SK-N-DZ (cell line): ENCODE data around the gene MLEC. TPM values are rescaled to one million over a fixed set of nuclear protein-coding genes. Genes with fewer than 3 reads are reported as not detected.
A peak's percentile ranks its signal among the peaks of the same experiment; 100 is the strongest.

Experiments used
- DNase-seq: peaks from one replicate; pipeline ENCODE4 v3.0.0-alpha.2; 2015; ENCODE audit warnings: low spot score
- polyA plus RNA-seq, 2 experiments: library from polyadenylated mRNA; depleted of rRNA; stranded (reverse); fragments of >200 nt; gene quantifications; 2 replicates each; pipeline ENCODE4 v1.2.3, GENCODE V29; 2014

MLEC gene, protein sequence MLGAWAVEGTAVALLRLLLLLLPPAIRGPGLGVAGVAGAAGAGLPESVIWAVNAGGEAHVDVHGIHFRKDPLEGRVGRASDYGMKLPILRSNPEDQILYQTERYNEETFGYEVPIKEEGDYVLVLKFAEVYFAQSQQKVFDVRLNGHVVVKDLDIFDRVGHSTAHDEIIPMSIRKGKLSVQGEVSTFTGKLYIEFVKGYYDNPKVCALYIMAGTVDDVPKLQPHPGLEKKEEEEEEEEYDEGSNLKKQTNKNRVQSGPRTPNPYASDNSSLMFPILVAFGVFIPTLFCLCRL
- polyA plus RNA-seq (2014; cell fraction: cytosol; rRNA removed): 74.0 and 94.2 TPM in 2 replicates
- 49.1 and 55.5 TPM in 2 replicates for polyA plus RNA-seq (2014; cell fraction: nucleus; rRNA removed)

DNA sequence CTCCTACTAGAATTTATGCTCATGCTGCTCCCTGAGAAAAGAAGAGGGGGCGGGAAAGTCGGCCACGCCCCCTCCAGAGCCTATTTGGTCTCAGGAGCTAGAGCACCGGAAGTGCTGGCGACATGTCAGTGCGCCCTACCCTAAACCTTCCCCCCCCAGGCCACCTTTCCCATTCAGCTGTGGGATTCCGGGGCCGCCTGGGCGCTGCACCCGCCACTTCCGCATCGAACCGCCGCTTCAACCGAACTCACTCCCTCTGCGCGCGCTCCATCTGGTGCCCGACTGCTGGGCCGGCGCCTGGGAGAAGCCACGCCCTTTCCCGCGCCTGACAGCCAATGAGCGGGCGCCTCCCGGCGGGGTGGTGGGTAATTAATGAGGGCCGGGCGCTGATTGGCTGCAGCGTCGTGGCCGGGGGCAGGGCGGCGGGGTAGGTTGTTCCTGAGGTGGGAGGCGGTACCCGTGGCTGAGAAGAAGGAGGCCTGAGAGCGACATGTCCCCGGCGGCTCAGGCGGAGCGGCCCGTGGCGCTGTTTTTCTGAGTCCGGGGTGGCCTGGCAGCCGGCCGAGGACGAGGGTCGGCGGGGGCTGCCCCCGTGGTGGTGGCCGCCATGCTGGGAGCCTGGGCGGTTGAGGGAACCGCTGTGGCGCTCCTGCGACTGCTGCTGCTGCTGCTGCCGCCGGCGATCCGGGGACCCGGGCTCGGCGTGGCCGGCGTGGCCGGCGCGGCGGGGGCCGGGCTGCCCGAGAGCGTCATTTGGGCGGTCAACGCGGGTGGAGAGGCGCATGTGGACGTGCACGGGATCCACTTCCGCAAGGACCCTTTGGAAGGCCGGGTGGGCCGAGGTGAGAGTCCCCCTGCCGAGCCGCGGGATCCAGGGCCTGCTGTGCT lies at the start of gene MLEC:
MLEC (plus strand) TSS at position 460 of the 888 bp plus-strand sequence; CDS start at position 608, 148 bp downstream.
- peak; percentile 99 for DNase-seq

DNA sequence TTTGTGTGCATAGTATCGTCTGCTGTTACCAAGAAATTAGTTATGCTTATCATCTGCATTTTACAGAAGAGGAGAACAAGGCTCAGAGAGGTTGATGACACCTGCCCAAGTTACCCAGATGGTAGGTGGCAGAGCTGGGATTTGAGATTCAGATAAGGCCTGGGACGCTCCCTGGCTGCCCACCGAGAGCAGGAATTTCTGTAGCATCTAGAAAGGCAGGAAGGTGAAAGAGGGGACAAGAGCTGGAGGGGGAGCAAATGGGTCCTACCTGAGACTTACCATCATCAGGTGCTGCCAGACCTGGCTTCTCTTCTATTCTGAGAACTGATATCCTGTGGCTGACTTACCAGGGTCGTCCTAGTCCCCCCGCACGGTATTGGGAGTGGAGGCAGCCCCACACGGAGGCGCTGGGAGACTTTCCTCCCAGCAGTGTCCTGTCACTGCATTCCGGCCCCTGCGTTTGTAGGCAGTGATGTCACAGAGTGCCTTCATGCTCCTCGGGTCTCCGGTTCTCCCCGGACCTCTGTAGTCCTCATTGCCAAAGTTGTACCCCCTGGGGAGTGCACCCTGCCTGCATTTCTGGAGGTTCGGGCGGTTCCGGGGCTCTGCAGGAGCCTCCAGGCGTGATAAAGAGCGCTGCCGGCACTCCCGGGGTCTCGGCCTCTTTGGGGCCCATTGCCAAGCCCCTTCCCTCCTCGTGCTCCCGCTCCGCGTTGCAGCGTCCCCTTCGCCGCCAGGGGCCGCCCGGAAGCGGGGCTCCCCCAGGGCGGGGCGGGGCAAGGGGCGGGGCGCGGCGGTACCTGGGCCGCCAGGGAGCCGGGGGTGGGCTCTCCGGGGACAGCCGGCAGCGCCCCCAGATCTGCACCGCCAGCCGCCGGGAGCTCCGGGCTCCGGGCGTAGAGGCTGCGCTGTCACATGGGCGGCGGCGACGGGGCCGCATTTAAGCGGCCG lies 46.9 kb upstream of the MLEC start, which contains the start of gene CABP1:
CABP1 (plus strand) TSS at position 856 of the 951 bp plus-strand sequence; CDS start at position 916, 60 bp downstream.
- DNase-seq: peak; percentile 46

DNA sequence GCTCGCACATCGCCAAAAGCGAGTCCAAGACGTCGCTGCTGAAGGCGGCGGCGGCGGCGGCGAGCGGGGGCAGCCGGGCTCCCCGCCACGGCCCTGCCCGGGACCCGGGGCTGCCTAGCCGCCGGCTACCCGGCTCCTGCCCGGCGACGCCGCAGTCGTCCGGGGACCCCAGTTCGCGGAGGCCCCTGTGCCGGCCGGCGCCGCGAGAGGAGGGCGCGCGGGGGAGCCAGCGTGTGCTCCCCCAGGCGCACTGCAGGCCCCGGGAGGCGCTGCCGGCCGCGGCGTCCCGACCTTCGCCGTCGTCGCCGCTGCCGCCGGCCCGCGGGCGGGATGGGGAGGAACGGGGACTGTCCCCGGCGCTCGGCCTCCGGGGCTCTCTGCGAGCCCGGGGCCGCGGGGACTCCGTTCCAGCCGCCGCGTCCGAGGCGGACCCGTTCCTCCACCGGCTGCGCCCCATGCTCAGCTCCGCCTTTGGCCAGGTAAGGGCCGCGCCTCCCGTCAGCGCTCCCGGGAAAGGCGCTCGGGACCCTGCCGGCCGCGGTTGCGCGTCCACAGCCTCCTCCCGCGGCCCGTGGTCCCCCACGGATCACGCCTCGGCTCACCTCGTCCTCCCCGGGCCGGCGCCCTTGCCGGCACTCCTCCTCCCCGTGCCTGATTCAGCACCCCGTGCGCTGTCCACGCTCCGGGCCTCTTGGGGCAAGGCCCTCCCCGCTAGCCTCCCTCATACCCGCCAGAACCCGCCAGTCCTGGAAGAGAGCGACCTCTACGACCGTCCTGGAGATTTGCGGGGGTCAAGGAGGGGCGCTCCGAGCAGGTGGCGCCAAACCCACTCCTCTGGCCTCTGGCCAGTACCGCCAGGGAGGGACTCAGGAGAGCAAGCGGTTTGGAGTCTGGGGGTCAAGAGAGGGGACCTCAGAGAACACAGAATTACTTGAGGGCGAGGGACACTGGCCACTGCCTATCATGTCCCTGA lies 45.8 kb upstream of the MLEC start:
- no peak for DNase-seq

DNA sequence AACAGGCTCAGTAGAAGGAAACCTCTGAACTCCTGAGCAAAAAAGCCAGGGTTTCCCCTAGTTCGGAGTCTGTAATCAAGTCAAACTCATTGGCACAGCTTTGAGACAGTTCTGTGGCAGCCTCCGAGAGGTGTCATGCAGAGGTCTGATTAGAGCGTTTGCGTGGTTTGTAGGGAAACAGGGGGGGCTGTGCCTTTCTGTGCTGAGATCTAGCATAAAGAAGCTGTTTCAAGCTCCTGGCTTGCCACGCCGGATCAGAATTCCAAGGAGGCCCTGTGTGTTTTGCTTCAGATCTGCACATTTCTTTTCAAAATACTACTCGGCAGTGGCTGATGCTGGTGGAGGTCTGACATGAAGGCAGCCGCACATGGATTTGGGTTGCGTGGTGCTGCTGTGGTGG lies 44.8 kb upstream of the MLEC start:
- DNase-seq: no peak

DNA sequence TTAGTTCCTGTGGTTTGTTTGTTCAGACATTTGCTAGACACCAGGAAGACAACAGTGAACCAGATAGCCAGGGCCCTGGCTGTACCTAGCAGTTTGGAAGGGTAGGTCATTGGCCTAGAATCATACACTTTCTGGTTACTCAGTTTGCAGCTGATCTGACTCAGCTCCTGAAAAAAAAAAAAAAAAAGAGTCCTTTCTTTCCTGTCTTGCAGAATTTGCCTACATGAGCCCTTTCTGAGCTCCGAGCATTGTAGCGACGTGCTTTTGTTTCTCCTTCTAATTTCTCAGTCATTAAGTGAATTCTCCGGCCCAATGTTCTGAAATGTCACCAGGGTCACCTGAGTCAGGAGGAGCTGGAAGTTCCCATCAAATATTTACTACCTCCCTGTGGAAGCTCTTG lies 44.1 kb upstream of the MLEC start:
- no peak for DNase-seq

DNA sequence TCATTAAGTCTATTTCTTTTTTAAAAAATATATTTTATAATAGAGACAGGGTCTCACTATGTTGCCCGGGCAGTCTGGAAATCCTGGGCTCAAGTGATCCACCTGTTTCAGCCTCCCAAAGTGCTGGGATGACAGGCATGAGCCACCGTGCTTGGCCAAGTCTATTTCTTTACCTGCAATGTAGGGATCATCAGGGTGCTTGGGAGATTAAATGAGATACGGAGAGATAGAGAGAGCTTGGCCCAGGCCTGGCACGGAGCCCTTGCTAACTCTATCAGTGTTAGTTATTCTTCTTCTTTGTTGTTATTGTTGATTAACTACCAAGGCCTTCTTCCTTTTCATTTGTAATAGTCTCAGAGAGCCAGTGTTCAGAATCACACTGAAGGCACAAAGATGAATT lies 43.4 kb upstream of the MLEC start:
- DNase-seq: no peak

DNA sequence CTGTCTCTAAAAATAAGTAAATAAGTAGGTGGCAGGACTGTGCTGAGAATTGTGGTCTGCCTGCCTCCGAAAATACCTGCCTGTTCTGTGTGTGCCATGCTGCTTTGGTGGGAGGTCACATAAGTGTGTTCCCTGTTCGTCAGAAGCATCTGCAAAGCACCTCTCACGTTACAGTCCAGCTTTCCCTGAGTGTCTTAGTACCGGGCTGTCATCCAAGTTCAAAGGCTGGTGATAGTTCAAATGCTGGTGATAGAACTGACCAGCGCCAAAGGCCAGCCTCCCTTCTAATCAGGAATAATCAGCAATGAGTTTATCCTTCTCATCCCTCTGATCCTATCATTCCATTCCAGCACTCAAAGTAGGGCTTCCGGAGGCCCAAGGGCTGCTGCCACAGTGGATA lies 40.9 kb upstream of the MLEC start:
- no peak for DNase-seq

DNA sequence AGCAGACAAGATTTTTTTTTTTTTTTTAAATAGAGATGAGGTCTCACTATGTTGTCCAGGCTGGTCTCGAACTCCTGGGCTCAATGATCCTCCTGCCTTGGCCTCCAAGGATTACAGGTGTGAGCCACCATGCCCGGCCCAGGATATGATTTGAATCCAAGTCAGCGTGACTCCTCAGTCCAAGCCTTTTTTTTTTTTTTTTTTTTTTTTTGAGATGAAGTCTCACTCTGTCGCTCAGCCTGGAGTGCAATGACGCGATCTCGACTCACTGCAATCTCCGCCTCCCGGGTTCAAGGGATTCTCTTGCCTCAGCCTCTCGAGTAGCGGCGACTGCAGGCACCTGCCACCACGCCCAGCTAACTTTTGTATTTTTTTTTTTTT lies 39.6 kb upstream of the MLEC start:
- DNase-seq: no peak

DNA sequence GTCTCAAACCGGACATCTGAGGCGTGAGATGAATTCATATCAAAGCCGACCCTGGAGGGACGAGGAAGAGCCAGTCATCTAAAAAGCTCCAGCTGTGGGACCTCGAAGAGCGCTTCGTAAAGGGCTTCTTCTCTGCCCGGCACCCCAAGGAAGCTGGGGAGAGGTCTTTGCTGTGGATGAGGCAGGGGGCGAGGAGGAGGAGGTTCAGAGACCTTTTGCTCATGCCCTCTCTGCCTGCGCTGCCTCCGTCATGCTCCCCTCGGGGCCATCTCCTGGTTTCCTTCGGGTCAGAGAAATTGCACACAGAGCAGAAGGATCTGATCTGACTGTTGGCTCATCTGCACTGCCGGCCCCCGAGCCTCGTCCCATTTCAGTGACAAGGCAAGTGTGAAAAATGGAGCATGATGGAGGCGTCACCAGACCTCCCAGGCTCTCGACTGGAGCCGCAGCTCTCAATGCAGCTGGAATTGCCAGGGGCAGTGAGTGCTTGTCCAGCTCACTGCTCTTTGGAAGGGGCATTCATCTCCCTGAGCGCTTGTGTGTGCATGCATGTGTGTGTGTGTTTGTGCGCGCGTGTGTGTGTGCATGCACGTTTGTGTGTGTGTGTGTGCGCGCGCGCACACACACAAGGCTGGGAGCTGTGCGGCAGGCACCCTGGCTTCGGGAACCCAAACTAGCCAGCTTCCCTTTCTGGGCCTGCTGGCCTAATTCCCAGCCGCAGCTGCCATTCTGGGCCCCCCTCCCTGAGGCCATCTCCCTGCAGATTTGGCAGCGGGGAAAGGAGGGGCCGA lies 37.3 kb upstream of the MLEC start:
- DNase-seq: no peak

DNA sequence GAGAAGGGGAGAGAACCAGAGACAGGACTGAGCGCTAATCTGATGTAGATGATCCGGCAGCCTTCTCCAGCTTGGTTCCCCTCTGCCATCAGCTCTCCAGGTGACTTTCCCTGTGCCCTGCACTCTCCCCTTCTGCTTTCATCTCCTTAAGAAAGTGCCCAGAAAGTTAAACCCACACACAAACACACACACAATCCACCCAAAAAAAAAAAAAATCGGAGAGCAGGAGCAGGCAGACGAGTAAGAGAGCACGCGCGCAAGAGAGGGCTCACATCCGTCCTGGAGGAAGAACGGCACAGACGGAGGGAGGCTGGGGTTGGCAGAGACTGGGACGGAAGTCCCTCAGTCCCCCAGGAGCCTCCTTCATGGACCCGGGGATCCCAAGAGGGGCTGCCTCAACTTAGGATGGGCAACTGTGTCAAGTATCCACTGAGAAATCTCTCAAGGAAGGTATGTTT lies 36.7 kb upstream of the MLEC start:
- peak; percentile 43 for DNase-seq

DNA sequence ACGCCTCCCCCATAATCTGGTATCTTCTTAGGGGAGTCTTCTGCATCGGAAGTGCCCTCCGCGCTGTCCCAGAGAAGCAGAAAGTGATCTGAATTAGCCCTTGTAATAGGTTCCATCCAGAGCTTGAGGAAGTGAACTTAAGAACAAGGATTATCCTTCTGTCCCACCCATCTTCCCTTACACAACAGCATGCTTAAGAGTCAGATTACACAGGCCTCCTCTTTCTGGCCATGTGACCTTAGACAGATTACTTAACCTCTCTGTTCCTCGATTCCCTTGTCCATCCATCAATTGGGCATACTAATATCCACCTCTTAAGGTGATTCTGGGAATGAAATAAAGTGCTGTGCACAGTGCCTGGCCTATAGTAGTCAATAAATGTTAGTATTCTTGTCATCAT lies 35.1 kb upstream of the MLEC start:
- DNase-seq: no peak

DNA sequence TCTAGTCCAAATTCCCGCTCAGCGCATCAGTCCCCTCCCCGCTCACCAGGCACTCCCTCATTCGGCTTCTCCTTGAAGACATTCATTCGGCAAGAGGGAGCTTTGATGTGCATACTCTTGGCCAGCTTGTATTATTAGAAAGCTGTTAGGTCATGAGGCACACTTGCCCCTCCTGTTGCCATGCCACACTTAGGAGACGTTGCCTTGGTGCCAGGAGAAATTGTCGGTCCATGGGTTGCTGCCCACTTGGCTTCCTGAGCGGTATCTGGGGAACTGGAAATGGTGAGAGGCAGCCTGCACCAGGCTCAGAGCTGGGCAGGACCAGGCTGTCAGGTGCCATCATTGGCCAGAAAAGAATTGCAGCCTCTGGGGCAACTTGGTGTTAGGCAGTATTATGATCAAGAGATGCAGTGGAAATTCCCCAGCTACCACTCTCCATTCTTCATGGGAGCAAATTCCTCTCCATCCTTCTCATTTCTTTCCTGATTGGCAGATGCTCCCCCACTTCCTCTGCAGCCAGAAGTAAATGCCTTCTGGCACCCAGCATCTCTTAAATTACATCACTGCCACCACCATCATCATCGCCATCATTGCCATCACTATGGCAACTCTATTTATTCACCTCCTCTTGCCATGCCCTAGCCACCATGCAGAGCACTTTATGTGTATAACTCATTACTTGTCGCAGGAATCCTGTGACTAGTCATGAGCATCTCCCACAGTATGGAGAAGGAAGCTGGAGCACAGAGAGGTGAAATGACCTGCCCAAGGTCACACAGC lies 34.1 kb upstream of the MLEC start:
- no peak for DNase-seq

DNA sequence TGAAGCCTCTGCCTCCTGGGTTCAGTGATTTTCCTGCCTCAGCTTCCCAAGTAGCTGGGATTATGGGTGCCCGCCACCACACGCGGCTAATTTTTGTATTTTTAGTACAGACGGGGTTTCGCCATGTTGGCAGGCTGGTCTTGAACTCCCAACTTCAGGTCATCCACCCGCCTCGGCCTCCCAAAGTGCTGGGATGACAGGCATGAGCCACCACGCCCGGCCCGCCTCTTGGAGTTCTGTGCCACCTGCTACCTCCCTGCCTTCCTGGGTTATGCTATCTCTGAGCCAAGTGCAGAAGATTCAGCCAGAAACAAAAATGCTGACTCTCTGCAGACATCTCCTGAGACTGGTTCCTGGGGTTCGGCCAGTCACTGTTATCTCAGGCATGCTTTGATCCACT lies 33.3 kb upstream of the MLEC start:
- DNase-seq: no peak

DNA sequence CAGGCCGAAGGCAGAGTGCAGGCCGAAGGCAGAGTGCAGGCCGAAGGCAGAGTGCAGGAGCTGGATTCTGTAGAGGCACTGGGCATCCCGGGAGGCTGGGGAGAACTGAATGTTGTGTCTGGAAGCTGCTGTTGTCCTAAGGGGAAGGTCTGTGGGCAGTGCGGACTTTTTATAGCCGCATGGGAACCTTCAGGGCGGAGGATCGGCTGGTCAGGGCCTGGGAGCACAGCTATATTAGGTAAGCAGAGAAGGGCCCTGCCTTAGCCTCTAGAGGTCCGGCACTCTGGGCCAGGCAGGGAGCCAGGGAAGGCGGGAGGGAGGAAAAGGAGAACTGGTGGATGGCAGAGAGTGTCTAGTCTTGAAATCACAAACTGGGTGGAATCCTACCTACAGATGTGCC lies 32.3 kb upstream of the MLEC start:
- no peak for DNase-seq

DNA sequence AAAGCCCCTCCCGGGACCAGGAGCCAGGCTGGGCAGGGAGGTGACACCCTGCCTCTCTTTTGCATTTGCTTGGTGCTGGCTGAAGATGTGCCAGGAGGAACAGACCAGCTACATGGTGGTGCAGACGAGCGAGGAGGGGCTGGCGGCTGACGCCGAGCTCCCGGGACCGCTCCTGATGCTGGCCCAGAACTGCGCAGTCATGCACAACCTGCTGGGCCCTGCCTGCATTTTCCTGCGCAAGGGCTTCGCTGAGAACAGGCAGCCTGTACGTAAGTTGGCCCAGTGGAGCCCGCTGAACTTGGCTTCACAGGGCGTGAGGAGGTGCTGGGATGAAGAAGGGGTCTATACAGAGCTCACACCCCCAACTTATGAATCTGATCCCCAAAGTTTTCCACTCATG lies 30.9 kb upstream of the MLEC start:
- no peak for DNase-seq

DNA sequence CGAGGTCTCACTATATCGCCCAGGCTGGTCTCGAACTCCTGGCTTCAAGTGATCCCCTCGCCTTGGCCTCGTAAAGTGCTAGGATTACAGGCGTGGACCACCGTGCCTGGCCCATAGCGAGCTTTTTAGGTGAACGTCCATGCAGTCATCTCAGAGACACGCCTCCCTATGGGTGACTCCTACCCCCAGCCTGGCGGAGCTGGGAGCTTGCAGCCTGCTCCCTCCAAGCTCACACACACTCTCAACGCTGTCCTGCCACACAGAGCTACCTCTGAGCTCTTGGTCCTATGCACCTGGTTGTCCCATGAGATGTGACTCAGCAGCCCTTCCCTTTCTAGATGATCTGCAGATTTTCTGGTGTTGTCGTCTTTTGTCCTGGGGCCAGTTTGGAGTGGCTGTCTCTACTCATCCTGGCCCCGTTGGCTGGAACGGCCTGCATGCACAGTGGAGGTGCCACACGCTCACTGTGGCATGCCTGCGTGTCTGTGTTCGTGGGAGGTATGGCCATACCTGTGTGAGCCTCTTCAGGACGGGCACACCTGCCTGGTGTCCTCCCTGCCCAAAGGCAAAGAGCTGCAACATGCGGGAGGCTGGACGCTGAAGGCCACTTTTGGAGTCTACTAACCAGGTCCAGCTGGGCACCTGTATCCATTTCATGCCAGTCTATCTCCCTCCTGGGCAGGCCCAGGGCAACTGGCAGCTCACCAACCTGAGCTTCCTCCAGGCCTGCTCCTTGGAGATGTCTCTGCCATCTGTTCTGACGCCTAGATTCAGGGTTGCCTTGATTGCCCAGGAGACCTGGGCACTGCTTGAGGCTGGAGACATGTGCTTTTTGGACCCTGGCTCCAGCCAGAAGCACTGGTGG lies 28.4 kb upstream of the MLEC start:
- no peak for DNase-seq

DNA sequence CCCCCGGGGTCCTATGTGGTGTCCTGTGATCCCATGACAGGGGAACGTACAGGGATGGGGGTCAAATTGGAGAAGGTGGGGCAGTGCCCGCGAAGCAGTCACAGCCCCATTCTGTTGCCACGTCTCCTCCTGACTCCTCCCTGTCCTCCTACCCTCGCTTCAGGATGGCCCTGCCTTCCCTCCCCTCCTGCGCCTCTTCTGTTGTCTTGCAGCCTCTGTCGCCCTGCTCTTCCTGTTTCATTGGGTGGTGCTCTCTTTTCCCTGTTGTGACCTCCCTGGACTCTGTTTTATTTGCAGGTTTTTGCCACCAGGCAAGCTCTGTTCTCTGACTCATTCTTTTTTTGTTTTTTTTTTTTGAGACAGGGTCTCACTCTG lies 27.8 kb upstream of the MLEC start:
- no peak for DNase-seq

DNA sequence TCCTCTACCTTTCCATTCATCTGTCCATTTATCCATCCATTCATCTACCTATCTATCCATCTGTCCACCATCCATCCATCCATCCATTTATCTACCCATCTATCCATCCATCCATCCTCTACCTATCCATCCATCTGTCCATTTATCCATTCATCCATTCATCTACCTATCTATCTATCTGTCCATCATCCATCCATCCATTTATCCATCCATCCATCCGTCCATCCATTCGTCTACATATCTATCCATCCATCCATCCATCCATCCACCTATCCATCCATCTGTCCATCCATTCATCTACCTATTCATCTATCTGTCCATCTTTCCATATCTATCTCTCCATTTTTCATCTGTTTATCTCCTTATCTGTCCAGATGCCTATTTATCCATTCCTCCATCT lies 25.5 kb upstream of the MLEC start:
- no peak for DNase-seq
